Aorta (tissue), 5 donors: ENCODE measurements around the gene CAV1. TPM values are rescaled to one million over a fixed set of nuclear protein-coding genes. Genes with fewer than 3 reads are reported as not detected.

Experiments used
- ATAC-seq: fragments of 200-7000 bp; cut with Tn5 transposase; one replicate; pipeline ENCODE4 v1.9.1; 2022; ENCODE audit warnings: moderate library complexity; ENCODE audit not compliant: low FRiP score
- DNase-seq, 2 donors: peaks; one replicate each; pipeline ENCODE4 v3.0.0-alpha.2; 2020
- H3K27ac ChIP-seq, 2 donors: one replicate each; pipeline ENCODE4 v1.5.1; 2013; ENCODE audit warnings: low read length in 2 of 2, mild to moderate bottlenecking in 2 of 2, moderate library complexity in 2 of 2, control low read depth in 1 of 2, inconsistent platforms in 1 of 2, low read depth in 1 of 2
- H3K27me3 ChIP-seq, 2 donors: one replicate each; pipeline ENCODE4 v1.6.1; 2013; ENCODE audit warnings: control low read depth in 1 of 2, low read length in 1 of 2, mild to moderate bottlenecking in 1 of 2, moderate library complexity in 1 of 2; ENCODE audit not compliant: insufficient read depth in 2 of 2, control insufficient read depth in 1 of 2
- H3K36me3 ChIP-seq, 2 donors: one replicate each; pipeline ENCODE4 v1.6.1; 2013; ENCODE audit warnings: control low read depth in 1 of 2, low read length in 1 of 2, mild to moderate bottlenecking in 1 of 2; ENCODE audit not compliant: insufficient read depth in 2 of 2, control insufficient read depth in 1 of 2
- H3K4me1 ChIP-seq, 2 donors: one replicate each; pipeline ENCODE4 v1.6.1; 2013; ENCODE audit warnings: low read length in 2 of 2, control low read depth in 1 of 2, mild to moderate bottlenecking in 1 of 2, moderate library complexity in 1 of 2; ENCODE audit not compliant: insufficient read depth in 2 of 2, control insufficient read depth in 1 of 2
- H3K4me3 ChIP-seq, 2 donors: one replicate each; pipeline ENCODE4 v1.5.1; 2013; ENCODE audit warnings: low read length in 2 of 2, control low read depth in 1 of 2, mild to moderate bottlenecking in 1 of 2
- H3K9me3 ChIP-seq: one replicate; pipeline ENCODE4 v1.6.1; 2013; ENCODE audit warnings: mild to moderate bottlenecking, low read length; ENCODE audit not compliant: control insufficient read depth
- WGBS, 2 donors: extraction: QIAGEN DNeasy Blood & Tissue Kit; methylation state at CpG; one replicate each; pipeline ENCODE4 v1.1.7; 2013; 5-methylcytosine and 5-hydroxymethylcytosine counted together
- intact Hi-C, 2 donors: fragments of 100-400 bp; cut with DNase I; formaldehyde crosslinking; loops; one replicate each; pipeline versions ENCODE4 v1.14.2 to v1.15.0; 2022
- polyA plus RNA-seq, 2 donors: library from polyadenylated mRNA; stranded (reverse); fragments of 200-250 nt; gene quantifications; one replicate each; pipeline ENCODE4 v1.2.3, GENCODE V29; 2013
- total RNA-seq, 2 donors: library from RNA; stranded (reverse); fragmentation: NEBNext Ultra II Directional; extraction: Animal tissue kit (Norgen Biotek cat#: 25700); gene quantifications; one replicate each; pipeline ENCODE4 v1.2.1, GENCODE V29; 2021
- donor health status: healthy with polysubstance abuse.
- donor health status: Bipolar disorder and iron deficiency.
- donor health status: DM: no; HTN: no; CAD: no.
- donor health status: DM: no; HTN: no; CAD: no.
- donor health status: DM: yes; HTN: yes; CAD: no.

The CAV1 gene
- total and polyA plus RNA-seq, 4 donors: 133 to 230 (median 229) TPM

DNA sequence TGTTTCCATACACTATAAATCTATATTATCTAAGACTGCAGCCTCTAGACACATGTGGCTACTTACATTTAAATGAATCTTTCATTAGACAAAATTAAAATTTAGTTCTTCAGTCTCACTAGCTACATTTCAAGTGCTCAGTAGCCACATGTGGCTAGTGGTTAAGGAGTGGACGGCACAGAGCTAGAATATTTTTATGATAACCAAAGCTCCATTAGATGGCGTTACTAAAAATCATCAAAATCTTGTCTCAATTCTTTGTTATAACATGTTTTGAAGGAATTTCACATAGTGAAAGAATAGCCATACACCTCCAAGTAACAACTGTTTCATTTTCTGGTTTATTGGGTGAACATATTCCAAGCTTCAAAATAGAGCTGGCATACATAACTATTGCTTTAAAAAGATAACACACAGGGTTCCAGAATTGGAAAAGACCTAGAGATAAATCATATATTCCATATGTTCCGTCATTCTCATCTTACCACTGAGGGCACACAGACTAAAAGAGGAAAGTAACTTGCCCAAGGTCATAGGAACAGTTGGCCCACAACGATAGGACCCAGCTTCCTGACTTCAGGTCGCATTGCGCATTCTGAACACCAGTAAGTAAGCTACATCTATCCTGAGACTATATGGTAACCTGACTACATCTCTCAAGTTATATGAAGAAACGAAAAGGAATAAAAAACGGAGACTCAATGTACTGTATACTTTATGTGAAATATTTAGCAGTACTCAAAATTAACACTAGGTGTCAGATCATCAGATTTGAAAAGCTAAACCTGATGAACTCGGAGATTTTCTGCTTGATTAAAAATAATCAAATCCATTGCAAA, 66.6 kb downstream of the CAV1 start:
- DNase-seq: no peak
- Histone ChIP-seq H3K4me1 (no peaks in the 10 kb centered on the region), H3K4me3 (peak overlapping the region in 1 of 2 donors; percentile 54), H3K9me3 (no peaks in the 10 kb centered on the region), H3K27ac (no peak overlapping the region), H3K27me3 (peaks cover 0 to 5% of the 10 kb centered on the region in 2 donors), H3K36me3 (no peaks in the 10 kb centered on the region)
- intact Hi-C loops: loop anchor here in 1 of 2 donors (2.0 kb wide), 1 partner anchor 217 kb away; no protein-coding TSS in a partner anchor
- no peak for ATAC-seq
- 39 to 41% methylated on average over 9 of the region's 9 CpGs for WGBS, 2 donors

DNA sequence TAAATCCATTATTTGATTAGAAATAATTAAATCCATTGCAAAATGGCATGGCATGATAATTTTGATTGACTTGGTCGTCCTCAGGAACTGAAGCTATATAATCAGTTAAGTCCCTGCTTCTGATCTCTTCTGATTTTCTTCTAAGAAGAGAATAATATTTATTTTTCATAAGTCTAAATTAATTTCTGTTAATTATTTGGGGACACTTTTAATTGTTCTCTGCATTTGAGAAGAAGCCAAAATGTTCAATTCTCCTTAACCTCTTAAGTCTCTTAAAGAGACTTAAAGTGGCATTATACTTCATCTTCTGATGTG, 67.2 kb downstream of the CAV1 start:
- intact Hi-C loops: loop anchor here in 1 of 2 donors (2.0 kb wide), 1 partner anchor 217 kb away; no protein-coding TSS in a partner anchor
- no peak for DNase-seq
- Histone ChIP-seq H3K27ac (no peak overlapping the region), H3K36me3 (no peaks in the 10 kb centered on the region), H3K27me3 (peaks cover 0 to 5% of the 10 kb centered on the region in 2 donors), H3K4me1 (no peaks in the 10 kb centered on the region), H3K4me3 (peak overlapping the region in 1 of 2 donors; percentile 59), H3K9me3 (no peaks in the 10 kb centered on the region)
- no peak for ATAC-seq
- WGBS, 2 donors: 11 to 15% methylated on average over 1 of the region's 1 CpG

DNA sequence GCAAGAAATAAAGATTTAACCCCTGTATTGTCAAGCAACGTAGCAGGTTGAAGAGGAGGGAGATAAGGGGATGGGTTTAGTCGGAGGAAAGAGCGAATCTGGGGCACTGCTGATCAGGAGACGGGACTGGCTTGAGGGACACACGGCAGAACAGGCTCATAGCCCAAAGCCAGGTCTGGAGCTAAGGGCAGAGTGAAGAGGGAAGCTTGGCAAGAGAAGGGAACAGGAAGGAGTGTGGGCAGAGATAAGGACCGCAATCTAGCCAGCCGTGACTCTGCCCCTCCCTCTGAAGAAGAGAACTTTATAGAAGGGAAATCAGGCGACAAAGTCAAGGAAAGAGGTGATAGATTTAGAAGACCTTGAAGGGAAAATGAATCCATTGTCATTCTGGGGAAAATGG, 67.6 kb downstream of the CAV1 start:
- WGBS, 2 donors: 27 to 38% methylated on average over 8 of the region's 8 CpGs
- no peak overlapping the region for H3K27ac ChIP-seq
- H3K4me3 ChIP-seq: peak overlapping the region in 1 of 2 donors; percentile 59
- no peaks in the 10 kb centered on the region for H3K36me3 ChIP-seq
- DNase-seq (no peak), ATAC-seq (peak; percentile 69)
- H3K27me3 ChIP-seq: peaks cover 0 to 5% of the 10 kb centered on the region in 2 donors
- no peaks in the 10 kb centered on the region for H3K4me1 ChIP-seq
- H3K9me3 ChIP-seq: no peaks in the 10 kb centered on the region
- intact Hi-C loops: loop anchor here in 1 of 2 donors (2.0 kb wide), 1 partner anchor 216 kb away; no protein-coding TSS in a partner anchor

DNA sequence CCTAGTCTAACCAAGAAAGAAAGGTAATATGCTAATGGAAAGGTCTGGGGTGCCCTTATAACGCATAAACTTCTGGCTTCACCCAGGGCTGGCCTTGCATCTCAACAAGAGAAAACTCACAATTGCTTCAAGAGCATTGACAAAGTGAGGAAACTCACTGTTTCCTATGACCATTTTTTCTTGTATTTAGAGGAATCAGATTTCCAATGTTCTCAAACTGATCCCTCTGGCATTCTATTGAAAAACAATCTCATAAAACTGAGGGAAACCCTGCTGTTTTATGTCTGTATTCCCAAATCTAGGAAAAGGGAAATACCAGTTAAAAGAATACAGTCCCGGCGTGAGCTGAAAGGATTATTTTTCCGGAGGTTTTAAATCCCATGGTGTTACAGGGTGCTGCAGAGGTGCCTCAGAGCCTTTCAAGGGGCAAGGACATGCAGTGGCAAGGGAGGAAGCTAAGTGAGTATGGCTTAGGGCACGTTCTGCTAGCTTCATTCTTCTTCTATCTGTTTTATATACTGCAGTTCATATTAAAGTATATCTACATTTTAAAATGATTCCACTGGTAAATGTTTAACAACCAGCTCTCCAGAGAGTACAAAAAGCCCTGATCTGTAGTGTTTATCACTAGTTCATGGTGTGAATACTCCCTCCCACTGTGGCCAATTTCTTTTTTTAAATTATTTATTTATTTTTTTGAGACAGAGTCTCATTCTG, 68.7 kb downstream of the CAV1 start:
- Histone ChIP-seq H3K27ac (no peak overlapping the region), H3K4me3 (no peak overlapping the region), H3K27me3 (peaks cover 0 to 5% of the 10 kb centered on the region in 2 donors), H3K9me3 (no peaks in the 10 kb centered on the region), H3K4me1 (no peaks in the 10 kb centered on the region), H3K36me3 (no peaks in the 10 kb centered on the region)
- DNase-seq (no peak), ATAC-seq (no peak)
- intact Hi-C loops: loop anchor here (2.0 kb wide), 1 partner anchor 215 kb away; no protein-coding TSS in a partner anchor
- WGBS, 2 donors: 89% methylated on average over 5 of the region's 5 CpGs

DNA sequence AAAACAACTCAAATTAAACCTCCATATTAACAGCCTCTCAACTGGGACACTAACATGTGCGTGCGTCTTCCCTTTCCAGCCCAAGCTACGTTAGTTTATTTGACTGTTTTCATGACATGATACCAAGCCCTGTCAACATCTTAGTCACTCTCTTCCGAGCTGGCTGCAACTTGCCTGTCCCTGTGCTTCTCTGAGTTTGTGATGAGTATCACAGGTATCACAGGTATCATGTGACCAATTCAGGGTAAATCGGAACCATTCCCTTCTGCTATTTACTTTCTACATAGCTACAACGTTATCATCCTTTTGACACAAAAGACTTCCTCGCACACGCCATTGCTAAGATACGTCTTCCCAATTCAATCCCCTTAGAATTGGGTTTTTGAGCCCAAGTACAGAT, 70.2 kb downstream of the CAV1 start:
- H3K4me3 ChIP-seq: no peak overlapping the region
- H3K4me1 ChIP-seq: no peaks in the 10 kb centered on the region
- H3K27me3 ChIP-seq: peaks cover 0 to 5% of the 10 kb centered on the region in 2 donors
- no peaks in the 10 kb centered on the region for H3K36me3 ChIP-seq
- WGBS, 2 donors: 96% methylated on average over 9 of the region's 9 CpGs
- no peak overlapping the region for H3K27ac ChIP-seq
- no peaks in the 10 kb centered on the region for H3K9me3 ChIP-seq
- intact Hi-C loops: loop anchor here in 1 of 2 donors (2.0 kb wide), 1 partner anchor 214 kb away; no protein-coding TSS in a partner anchor
- no peak for ATAC-seq
- no peak for DNase-seq

DNA sequence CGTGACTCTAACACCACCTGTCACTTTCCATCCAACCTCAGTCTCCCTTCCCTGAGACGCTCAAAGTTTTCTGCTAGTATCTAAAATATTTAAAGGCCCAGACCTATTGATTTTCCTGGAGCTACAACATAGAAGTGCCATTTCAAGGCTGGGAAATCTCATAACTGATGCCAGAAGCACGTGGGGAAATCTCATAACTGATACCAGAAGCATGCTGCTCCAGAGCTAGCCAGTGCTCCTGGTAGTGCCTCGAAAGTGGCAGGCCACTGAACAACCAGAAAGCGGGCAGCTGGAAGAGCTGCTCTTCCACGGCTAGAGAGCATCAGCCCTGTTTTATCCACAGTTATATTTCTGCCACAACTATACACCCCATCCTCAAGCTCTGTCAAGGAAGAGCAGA, 72.5 kb downstream of the CAV1 start:
- ATAC-seq: no peak

DNA sequence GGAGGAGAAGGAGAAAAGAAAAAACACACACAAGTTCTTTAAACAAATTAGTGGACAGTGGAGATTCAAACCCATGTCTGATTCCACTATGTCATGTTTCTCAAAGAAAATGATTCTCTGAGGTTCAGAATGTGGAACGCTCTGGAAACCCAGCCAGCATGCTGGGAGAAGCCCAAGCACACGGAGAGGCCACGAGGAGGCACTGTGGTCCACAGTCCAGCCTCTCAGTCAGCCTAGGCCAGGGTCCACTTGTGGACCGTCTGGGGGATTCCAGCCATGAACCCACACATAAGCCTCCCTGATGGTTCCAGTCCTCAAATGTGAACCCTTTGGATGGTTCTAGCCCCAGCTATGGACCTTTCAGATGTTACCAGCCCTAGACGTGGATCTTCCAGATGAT, 73.4 kb downstream of the CAV1 start:
- no peaks in the 10 kb centered on the region for H3K4me1 ChIP-seq
- no peak overlapping the region for H3K4me3 ChIP-seq
- no peaks in the 10 kb centered on the region for H3K36me3 ChIP-seq
- ATAC-seq: no peak
- no peak overlapping the region for H3K27ac ChIP-seq
- peaks cover 0 to 5% of the 10 kb centered on the region in 2 donors for H3K27me3 ChIP-seq
- no peak for DNase-seq
- 83 to 87% methylated on average over 5 of the region's 5 CpGs for WGBS, 2 donors
- intact Hi-C loops: no loop called here
- no peaks in the 10 kb centered on the region for H3K9me3 ChIP-seq

More for the DNA sequence above, 72.5 kb downstream of the CAV1 start:
- Histone ChIP-seq H3K4me1 (no peaks in the 10 kb centered on the region), H3K27me3 (peaks cover 0 to 5% of the 10 kb centered on the region in 2 donors), H3K27ac (no peak overlapping the region), H3K4me3 (no peak overlapping the region), H3K9me3 (no peaks in the 10 kb centered on the region), H3K36me3 (no peaks in the 10 kb centered on the region)
- intact Hi-C loops: no loop called here
- DNase-seq: no peak
- 86 to 88% methylated on average over 6 of the region's 6 CpGs for WGBS, 2 donors

DNA sequence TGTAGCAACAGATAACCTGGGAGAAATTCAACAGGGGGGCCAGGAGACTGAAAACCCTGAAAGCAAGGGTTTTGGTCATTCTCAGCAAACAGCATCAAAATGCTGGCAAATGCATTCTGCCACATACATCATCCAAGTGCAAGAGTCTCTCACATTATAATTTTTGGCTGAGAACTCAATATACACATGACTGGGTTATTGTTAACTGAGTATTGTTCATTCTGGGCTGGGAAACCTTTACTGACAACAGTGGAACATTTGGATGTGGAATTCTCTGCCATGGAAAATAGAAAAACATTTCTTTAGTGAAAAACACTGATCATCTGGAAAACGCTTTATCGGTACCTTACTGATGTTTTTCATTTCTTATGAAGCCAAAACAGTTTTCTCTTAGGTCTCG, 74.0 kb downstream of the CAV1 start:
- H3K27me3 ChIP-seq: peaks cover 0 to 6% of the 10 kb centered on the region in 2 donors
- 37 to 50% methylated on average over 3 of the region's 3 CpGs for WGBS, 2 donors
- H3K4me1 ChIP-seq: no peaks in the 10 kb centered on the region
- ATAC-seq: no peak
- H3K36me3 ChIP-seq: no peaks in the 10 kb centered on the region
- H3K9me3 ChIP-seq: no peaks in the 10 kb centered on the region
- no peak for DNase-seq
- intact Hi-C loops: no loop called here
- H3K4me3 ChIP-seq: no peak overlapping the region
- no peak overlapping the region for H3K27ac ChIP-seq
